ENCODE data around the gene ANKRD6.

ANKRD6 gene

GRCh38 chr6:89495961-89496535 is 63.1 kb downstream of the ANKRD6 start:
- no peaks in the 10 kb centered on the region for H3K9me3 Mint-ChIP-seq
- H3K27me3 Mint-ChIP-seq, result peaks cover 6% of the 10 kb centered on the region
- intact Hi-C loops (cut with micrococcal nuclease), result no loop called here
- H3K36me3 Mint-ChIP-seq (ENCODE audit: low read depth), result no peaks in the 10 kb centered on the region
- H3K4me1 Mint-ChIP-seq (ENCODE audit: low read depth), result no peaks in the 10 kb centered on the region
- H3K4me3 Mint-ChIP-seq, result no peak overlapping the region
- H3K27ac Mint-ChIP-seq, result no peak overlapping the region

- Mint-ChIP-seq H3K4me1 (ENCODE audit: low read depth) (no peaks in the 10 kb centered on the region), H3K9me3 (no peaks in the 10 kb centered on the region), H3K36me3 (ENCODE audit: low read depth) (no peaks in the 10 kb centered on the region), H3K4me3 (no peak overlapping the region), H3K27me3 (peaks cover 6% of the 10 kb centered on the region), H3K27ac (no peak overlapping the region)
- intact Hi-C loops (cut with micrococcal nuclease), result no loop called here
Observed at GRCh38 chr6:89500611-89501010, 67.7 kb downstream of the ANKRD6 start.

- Mint-ChIP-seq H3K9me3 (no peaks in the 10 kb centered on the region), H3K36me3 (ENCODE audit: low read depth) (no peaks in the 10 kb centered on the region), H3K27me3 (peaks cover 2% of the 10 kb centered on the region), H3K27ac (no peak overlapping the region), H3K4me3 (no peak overlapping the region), H3K4me1 (ENCODE audit: low read depth) (no peaks in the 10 kb centered on the region)
- intact Hi-C loops (cut with micrococcal nuclease), result no loop called here
Observed at GRCh38 chr6:89501222-89501621, 68.3 kb downstream of the ANKRD6 start.

- no peak overlapping the region for H3K27ac Mint-ChIP-seq
- no peaks in the 10 kb centered on the region for H3K27me3 Mint-ChIP-seq
- no peaks in the 10 kb centered on the region for H3K4me1 Mint-ChIP-seq (ENCODE audit: low read depth)
- intact Hi-C loops (cut with micrococcal nuclease), result no loop called here
- no peak overlapping the region for H3K4me3 Mint-ChIP-seq
- no peaks in the 10 kb centered on the region for H3K9me3 Mint-ChIP-seq
- H3K36me3 Mint-ChIP-seq (ENCODE audit: low read depth), result no peaks in the 10 kb centered on the region
Observed at GRCh38 chr6:89501753-89502152, 68.8 kb downstream of the ANKRD6 start.

GRCh38 chr6:89503641-89504040 is 70.7 kb downstream of the ANKRD6 start:
- H3K4me1 Mint-ChIP-seq (ENCODE audit: low read depth), result no peaks in the 10 kb centered on the region
- H3K36me3 Mint-ChIP-seq (ENCODE audit: low read depth), result no peaks in the 10 kb centered on the region
- no peaks in the 10 kb centered on the region for H3K27me3 Mint-ChIP-seq
- no peak overlapping the region for H3K27ac Mint-ChIP-seq
- H3K4me3 Mint-ChIP-seq, result no peak overlapping the region
- intact Hi-C loops (cut with micrococcal nuclease), result no loop called here
- H3K9me3 Mint-ChIP-seq, result no peaks in the 10 kb centered on the region

- Mint-ChIP-seq H3K27me3 (no peaks in the 10 kb centered on the region), H3K36me3 (ENCODE audit: low read depth) (no peaks in the 10 kb centered on the region), H3K4me1 (ENCODE audit: low read depth) (no peaks in the 10 kb centered on the region), H3K4me3 (no peak overlapping the region), H3K9me3 (no peaks in the 10 kb centered on the region), H3K27ac (no peak overlapping the region)
- intact Hi-C loops (cut with micrococcal nuclease), result no loop called here
Observed at GRCh38 chr6:89505847-89506246, 72.9 kb downstream of the ANKRD6 start.

- Mint-ChIP-seq H3K4me3 (no peak overlapping the region), H3K9me3 (no peaks in the 10 kb centered on the region), H3K36me3 (ENCODE audit: low read depth) (no peaks in the 10 kb centered on the region), H3K27me3 (no peaks in the 10 kb centered on the region), H3K4me1 (ENCODE audit: low read depth) (no peaks in the 10 kb centered on the region), H3K27ac (no peak overlapping the region)
- intact Hi-C loops (cut with micrococcal nuclease), result no loop called here
Observed at GRCh38 chr6:89506716-89507617, 74.0 kb downstream of the ANKRD6 start.

- no peak overlapping the region for H3K4me3 Mint-ChIP-seq
- H3K27me3 Mint-ChIP-seq, result no peaks in the 10 kb centered on the region
- no peaks in the 10 kb centered on the region for H3K9me3 Mint-ChIP-seq
- intact Hi-C loops (cut with micrococcal nuclease), result no loop called here
- no peak overlapping the region for H3K27ac Mint-ChIP-seq
- no peaks in the 10 kb centered on the region for H3K36me3 Mint-ChIP-seq (ENCODE audit: low read depth)
- no peaks in the 10 kb centered on the region for H3K4me1 Mint-ChIP-seq (ENCODE audit: low read depth)
Observed at GRCh38 chr6:89508755-89509563, 76.0 kb downstream of the ANKRD6 start.

- Mint-ChIP-seq H3K36me3 (ENCODE audit: low read depth) (no peaks in the 10 kb centered on the region), H3K27me3 (no peaks in the 10 kb centered on the region), H3K27ac (no peak overlapping the region), H3K9me3 (no peaks in the 10 kb centered on the region), H3K4me3 (no peak overlapping the region), H3K4me1 (ENCODE audit: low read depth) (no peaks in the 10 kb centered on the region)
- intact Hi-C loops (cut with micrococcal nuclease), result no loop called here
Observed at GRCh38 chr6:89509777-89510281, 76.9 kb downstream of the ANKRD6 start.

GRCh38 chr6:89510393-89510792 is 77.4 kb downstream of the ANKRD6 start:
- Mint-ChIP-seq H3K4me3 (no peak overlapping the region), H3K36me3 (ENCODE audit: low read depth) (no peaks in the 10 kb centered on the region), H3K4me1 (ENCODE audit: low read depth) (no peaks in the 10 kb centered on the region), H3K27ac (no peak overlapping the region), H3K27me3 (no peaks in the 10 kb centered on the region), H3K9me3 (no peaks in the 10 kb centered on the region)
- intact Hi-C loops (cut with micrococcal nuclease), result no loop called here

- intact Hi-C loops (cut with micrococcal nuclease), result no loop called here
- Mint-ChIP-seq H3K27me3 (no peaks in the 10 kb centered on the region), H3K27ac (no peak overlapping the region), H3K4me1 (ENCODE audit: low read depth) (no peaks in the 10 kb centered on the region), H3K36me3 (ENCODE audit: low read depth) (no peaks in the 10 kb centered on the region), H3K9me3 (no peaks in the 10 kb centered on the region), H3K4me3 (no peak overlapping the region)
Observed at GRCh38 chr6:89518352-89519055, 85.6 kb downstream of the ANKRD6 start.

- H3K9me3 Mint-ChIP-seq, result no peaks in the 10 kb centered on the region
- intact Hi-C loops (cut with micrococcal nuclease), result no loop called here
Observed at GRCh38 chr6:89520736-89521135, 87.8 kb downstream of the ANKRD6 start.

GRCh38 chr6:89522778-89523177 is 89.8 kb downstream of the ANKRD6 start:
- H3K36me3 Mint-ChIP-seq (ENCODE audit: low read depth), result no peaks in the 10 kb centered on the region
- intact Hi-C loops (cut with micrococcal nuclease), result no loop called here
- no peak overlapping the region for H3K27ac Mint-ChIP-seq
- no peaks in the 10 kb centered on the region for H3K27me3 Mint-ChIP-seq
- no peak overlapping the region for H3K4me3 Mint-ChIP-seq
- no peaks in the 10 kb centered on the region for H3K4me1 Mint-ChIP-seq (ENCODE audit: low read depth)
- H3K9me3 Mint-ChIP-seq, result no peaks in the 10 kb centered on the region

More at GRCh38 chr6:89520736-89521135, 87.8 kb downstream of the ANKRD6 start:
- H3K4me3 Mint-ChIP-seq, result no peak overlapping the region
- H3K27me3 Mint-ChIP-seq, result no peaks in the 10 kb centered on the region
- no peak overlapping the region for H3K27ac Mint-ChIP-seq
- H3K4me1 Mint-ChIP-seq (ENCODE audit: low read depth), result no peaks in the 10 kb centered on the region
- no peaks in the 10 kb centered on the region for H3K36me3 Mint-ChIP-seq (ENCODE audit: low read depth)
